ENCODE results near the gene TIE1.

DNA sequence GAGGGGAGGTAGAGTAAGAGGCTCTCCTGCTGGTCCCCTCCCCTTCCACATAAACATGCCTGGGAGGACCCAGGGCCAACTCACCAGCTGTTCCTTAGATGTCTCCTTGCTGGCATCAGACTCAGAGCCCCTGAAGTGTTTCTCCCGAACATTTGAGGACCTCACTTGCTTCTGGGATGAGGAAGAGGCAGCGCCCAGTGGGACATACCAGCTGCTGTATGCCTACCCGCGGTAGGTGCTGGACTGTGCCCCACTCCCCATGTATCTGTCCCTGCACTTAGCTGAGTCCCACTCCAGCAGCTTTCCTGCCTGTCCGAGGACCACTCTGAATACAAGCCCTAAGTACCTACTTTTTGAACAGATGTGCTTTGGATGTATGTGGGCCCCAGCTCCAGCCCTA lies 37.2 kb downstream of the TIE1 start:
- TF ChIP-seq CTCF (conservative IDR thresholded peaks at IDR 0.05) = no peak
- no peak for TF ChIP-seq EZH2 (IDR thresholded peaks at IDR 0.05; ENCODE audit: low read depth)
